ENCODE results near the gene USB1.

USB1 gene

DNA sequence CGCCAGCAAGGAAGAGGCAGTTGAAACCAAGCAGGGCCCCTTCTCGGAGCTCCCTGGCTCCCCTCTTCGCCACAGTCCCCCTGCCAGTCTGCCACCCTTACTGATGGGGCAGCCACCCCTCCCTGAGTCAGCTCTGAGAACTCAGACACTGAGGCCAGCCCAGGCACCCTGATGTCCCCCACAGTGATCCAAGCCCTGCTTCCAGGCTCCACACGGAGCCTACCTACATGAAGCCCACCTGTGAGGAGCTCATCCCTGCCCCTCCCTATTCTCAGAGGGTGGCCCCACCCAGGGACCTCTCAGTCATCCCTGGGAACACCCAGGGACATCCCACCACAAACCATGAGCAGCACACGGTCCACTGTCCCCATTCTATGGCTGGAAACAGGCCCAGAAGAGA lies 39.2 kb upstream of the USB1 start:
- TF ChIP-seq, protein P1, sequence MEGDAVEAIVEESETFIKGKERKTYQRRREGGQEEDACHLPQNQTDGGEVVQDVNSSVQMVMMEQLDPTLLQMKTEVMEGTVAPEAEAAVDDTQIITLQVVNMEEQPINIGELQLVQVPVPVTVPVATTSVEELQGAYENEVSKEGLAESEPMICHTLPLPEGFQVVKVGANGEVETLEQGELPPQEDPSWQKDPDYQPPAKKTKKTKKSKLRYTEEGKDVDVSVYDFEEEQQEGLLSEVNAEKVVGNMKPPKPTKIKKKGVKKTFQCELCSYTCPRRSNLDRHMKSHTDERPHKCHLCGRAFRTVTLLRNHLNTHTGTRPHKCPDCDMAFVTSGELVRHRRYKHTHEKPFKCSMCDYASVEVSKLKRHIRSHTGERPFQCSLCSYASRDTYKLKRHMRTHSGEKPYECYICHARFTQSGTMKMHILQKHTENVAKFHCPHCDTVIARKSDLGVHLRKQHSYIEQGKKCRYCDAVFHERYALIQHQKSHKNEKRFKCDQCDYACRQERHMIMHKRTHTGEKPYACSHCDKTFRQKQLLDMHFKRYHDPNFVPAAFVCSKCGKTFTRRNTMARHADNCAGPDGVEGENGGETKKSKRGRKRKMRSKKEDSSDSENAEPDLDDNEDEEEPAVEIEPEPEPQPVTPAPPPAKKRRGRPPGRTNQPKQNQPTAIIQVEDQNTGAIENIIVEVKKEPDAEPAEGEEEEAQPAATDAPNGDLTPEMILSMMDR (conservative IDR thresholded peaks at IDR 0.05; ENCODE audit: low read depth, low read length), result no peak
- no peak overlapping the region for H3K4me3 ChIP-seq (ENCODE audit: low read depth, low read length)
- no peak for DNase-seq (ENCODE audit: low read depth)

DNA sequence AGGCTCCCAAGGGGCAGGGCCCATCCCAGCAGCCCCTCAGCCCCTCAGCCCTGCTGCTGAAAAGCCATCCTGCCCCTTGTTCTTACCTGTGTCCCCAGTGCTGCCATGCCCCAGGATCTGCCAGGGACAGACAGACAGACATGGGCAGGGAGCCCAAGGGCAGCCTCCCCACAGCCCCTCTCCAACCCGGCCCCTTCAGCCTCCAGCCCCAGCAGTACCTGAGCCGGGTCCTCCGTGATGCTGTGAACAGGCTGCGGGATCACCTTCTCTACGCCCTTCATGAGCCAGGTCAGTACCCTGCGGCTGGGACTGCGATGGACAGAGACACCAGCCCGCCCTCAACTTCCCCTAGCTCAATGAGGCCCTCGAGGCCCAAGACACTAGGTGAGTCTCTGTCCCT lies 38.5 kb upstream of the USB1 start:
- DNase-seq (ENCODE audit: low read depth), result no peak
- TF ChIP-seq, protein P1 (conservative IDR thresholded peaks at IDR 0.05; ENCODE audit: low read depth, low read length), result no peak
- no peak overlapping the region for H3K4me3 ChIP-seq (ENCODE audit: low read depth, low read length)

DNA sequence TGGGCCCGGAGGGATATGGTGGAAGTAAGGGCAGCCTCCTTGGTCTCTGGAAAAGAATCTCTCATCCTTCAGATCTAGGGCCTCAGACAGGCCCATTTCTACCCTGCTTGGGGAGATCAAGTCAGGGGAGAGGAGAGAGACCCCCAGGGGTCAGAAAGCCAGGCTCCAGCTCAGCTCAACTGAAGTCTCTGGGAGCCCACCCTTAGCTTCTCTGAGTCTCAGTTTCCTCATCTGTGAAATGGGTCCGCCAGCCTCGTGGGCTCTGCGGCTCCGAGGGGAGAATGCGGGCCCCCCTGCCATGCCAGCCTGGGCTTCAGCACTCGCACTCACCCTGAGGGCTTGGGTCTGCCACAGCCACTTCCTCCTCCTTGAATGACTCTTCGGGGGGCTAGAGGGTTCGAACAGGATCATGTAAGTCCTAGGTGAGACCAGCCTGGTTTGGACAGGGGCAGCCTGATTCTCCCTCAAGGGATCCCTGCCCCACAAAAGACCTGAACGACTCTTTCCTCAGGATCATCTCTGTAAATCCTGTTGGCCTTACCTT lies 37.0 kb upstream of the USB1 start:
- TF ChIP-seq, protein P1 (conservative IDR thresholded peaks at IDR 0.05; ENCODE audit: low read depth, low read length), result no peak
- H3K4me3 ChIP-seq (ENCODE audit: low read depth, low read length), result no peak overlapping the region
- DNase-seq (ENCODE audit: low read depth), result no peak

DNA sequence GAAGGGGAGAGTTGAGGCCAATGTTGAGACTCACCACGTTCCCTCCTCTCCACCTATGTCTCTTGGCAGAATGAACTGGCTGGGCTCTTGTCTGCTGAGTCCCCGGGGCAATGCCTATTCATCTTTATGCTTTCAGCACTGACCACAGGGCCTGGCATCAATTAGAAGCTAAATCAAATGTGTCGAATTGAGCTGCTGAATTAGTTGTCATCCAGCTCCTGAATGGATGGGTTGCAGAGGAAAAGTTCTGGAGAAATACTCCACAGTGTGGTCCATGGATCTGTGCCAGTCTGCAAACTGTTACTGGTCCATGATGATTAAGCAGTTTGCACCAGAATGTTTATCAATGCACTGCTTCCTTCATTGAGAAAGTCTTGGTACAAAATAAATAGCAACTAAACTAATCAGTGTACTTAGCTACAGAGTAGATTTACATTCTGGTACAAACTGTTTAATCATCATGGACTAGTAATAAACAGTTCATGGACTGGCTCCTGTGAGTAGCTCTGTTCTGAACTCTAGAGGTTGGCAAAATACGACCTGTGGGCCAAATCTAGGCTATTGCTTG lies 34.9 kb upstream of the USB1 start:
- TF ChIP-seq, protein P1 (conservative IDR thresholded peaks at IDR 0.05; ENCODE audit: low read depth, low read length), result no peak
- H3K4me3 ChIP-seq (ENCODE audit: low read depth, low read length), result no peak overlapping the region
- DNase-seq (ENCODE audit: low read depth), result peak; percentile 16

DNA sequence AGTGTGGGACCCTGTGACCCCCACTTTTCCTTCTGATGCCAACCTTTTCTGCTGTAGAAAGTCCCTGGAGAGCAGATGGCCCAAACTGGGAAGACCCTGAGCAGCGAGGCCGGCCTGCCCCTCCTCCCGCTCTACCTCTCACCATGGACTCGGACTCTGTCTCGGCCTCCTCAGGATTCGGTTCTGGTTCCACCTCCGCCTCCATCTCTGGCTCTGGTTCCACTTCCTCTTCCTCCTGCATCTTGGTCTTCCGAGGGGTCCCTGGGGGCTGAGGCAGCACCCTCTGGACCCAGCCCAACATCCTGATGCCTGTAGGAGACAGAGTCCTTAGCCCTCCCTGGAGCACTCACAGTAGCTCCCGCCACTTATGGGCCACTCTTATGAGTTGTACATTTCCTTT lies 34.2 kb upstream of the USB1 start:
- TF ChIP-seq, protein P1 (conservative IDR thresholded peaks at IDR 0.05; ENCODE audit: low read depth, low read length), result no peak
- no peak overlapping the region for H3K4me3 ChIP-seq (ENCODE audit: low read depth, low read length)
- DNase-seq (ENCODE audit: low read depth), result no peak

DNA sequence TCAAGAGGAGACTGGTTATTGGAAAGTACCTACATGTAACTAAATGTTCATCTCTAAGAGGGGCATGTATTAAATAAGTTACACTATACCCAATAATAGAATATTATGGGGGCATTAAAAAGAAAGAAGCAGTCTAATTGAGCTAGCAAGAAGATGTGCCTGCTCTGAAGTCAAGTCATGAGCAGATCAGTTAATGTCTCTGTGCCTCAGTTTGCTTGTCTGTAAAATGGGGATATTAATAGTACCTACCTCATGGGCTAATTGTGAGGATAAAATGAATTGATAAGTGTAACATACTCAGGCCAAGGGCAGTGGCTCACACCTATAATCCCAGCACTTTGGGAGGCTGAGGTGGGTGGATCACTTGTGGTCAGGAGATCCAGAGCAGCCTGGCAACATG lies 33.3 kb upstream of the USB1 start:
- no peak for DNase-seq (ENCODE audit: low read depth)
- no peak overlapping the region for H3K4me3 ChIP-seq (ENCODE audit: low read depth, low read length)

More for the DNA sequence above, 33.3 kb upstream of the USB1 start:
- TF ChIP-seq, protein P1 (conservative IDR thresholded peaks at IDR 0.05; ENCODE audit: low read depth, low read length), result no peak

Measured in choroid plexus epithelial cell (primary cell).